Activated naive CD4-positive, alpha-beta T cell (primary cell): ENCODE measurements around the gene RBM12.

Source experiments
- DNase-seq, 4 experiments: peaks; one replicate each; lab custom pipeline; 2025; lab: John Stamatoyannopoulos, UW

The RBM12 gene

DNA sequence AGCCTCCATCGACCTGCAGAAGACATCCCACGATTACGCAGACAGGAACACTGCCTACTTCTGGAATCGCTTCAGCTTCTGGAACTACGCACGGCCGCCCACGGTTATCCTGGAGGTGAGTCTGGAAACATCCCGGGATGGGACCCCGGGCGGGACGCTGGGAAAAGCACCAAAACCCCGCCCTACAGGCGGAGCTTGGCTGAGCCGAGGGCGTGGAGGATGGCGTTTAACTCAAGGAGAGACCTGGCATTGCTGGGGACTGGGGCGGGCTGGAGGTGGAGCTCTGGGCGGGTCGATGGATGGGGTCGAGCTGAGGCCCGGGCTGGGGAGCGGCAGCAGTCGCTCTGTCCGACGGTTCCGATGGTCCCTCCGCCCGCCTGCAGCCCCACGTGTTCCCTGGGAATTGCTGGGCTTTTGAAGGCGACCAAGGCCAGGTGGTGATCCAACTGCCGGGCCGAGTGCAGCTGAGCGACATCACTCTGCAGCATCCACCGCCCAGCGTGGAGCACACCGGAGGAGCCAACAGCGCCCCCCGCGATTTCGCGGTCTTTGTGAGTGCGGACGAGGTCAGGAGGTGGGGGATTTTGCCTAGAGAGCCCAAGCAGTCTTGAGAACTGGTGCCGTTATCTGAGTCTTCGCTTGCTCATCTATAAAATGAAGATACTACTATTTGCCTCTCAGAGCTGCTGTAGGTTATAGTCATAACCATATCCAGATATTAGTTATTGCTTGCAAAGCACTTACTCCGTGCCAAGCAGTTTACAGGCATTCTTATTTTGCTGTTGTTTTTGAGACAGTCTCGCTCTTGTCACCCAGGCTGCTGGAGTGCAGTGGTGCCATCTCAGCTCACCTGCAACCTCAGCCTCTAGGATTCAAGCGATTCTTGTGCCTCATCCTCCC lies 45.3 kb downstream of the RBM12 start:
- DNase-seq = peak; percentile 23 to 68 (median 48)

DNA sequence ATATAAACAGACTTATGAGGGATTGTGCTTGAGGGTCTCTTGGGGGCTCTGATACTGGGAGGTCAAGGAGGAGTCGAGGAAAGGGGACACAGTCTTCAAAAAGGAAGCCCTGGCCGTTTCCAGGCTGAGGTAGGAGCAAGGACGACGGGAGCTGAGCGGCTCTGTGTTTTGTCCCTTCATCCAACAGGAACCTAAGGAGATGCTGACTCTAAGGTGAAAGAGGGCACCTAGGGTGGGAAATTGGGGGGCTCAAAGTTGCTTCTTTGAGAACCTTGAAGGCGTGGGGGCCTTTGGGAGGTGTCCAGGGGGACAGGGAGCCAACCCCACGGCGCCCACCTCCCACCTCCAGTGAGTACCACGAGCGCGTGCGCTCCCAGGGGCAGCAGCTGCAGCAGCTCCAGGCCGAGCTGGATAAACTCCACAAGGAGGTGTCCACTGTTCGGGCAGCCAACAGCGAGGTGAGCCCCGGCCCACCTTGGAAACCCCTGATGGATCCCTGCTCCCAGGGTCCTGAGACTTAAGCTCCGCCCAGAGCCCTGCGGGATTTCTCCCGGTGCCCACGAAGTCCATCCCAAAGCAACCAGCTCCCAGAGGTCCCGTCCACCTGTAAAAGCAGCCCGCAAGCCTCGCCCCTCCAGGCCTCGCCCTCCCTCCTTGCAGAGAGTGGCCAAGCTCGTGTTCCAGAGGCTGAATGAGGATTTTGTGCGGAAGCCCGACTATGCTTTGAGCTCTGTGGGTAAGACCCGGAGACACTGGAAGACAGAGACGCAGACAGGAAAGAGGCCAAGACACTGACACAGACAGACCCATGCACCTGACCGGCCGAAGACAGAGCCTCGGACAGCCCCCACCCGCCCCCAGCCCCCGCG lies 46.2 kb downstream of the RBM12 start:
- no peak for DNase-seq

DNA sequence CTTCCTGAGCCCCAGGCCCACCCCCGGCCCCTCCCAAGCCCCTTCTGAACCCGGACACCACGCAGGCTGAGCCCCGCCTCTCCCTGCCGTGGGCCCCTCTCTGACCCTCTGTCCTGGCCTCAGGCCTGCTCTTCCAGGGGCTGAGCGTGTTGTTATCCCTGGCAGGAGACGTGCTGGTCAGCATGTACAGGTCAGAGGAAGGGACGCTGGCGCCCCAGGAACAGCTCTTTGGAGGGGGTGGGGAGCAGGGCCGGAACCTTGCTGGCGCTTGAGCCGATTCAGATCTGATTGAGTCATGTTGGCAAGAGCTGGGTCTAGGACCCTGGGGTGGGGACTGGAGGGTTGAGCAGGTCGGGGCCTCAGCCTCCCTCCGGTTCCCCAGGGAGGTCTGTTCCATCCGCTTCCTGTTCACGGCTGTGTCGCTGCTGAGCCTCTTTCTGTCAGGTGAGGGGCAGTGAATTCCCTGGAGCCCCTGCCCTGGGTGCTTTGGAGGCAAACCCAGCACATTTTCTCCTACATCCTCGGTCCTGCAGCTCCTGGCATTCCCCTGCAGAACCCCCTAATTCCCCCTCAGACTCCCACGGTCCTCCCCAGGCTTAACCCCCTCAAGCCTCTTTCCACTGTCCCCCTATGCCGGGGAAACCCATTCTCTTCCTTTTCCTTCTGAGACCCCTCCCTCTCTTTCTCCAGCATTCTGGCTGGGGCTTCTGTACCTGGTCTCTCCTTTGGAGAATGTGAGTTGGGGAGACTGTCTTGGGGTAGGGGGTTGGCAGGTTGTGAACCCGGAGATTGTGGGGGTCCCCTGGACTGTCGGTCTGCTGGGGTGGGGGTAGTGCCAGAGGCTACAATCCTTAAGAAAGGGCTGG lies 47.1 kb downstream of the RBM12 start:
- peak in 2 of 4 experiments; percentile 14 to 27 for DNase-seq

DNA sequence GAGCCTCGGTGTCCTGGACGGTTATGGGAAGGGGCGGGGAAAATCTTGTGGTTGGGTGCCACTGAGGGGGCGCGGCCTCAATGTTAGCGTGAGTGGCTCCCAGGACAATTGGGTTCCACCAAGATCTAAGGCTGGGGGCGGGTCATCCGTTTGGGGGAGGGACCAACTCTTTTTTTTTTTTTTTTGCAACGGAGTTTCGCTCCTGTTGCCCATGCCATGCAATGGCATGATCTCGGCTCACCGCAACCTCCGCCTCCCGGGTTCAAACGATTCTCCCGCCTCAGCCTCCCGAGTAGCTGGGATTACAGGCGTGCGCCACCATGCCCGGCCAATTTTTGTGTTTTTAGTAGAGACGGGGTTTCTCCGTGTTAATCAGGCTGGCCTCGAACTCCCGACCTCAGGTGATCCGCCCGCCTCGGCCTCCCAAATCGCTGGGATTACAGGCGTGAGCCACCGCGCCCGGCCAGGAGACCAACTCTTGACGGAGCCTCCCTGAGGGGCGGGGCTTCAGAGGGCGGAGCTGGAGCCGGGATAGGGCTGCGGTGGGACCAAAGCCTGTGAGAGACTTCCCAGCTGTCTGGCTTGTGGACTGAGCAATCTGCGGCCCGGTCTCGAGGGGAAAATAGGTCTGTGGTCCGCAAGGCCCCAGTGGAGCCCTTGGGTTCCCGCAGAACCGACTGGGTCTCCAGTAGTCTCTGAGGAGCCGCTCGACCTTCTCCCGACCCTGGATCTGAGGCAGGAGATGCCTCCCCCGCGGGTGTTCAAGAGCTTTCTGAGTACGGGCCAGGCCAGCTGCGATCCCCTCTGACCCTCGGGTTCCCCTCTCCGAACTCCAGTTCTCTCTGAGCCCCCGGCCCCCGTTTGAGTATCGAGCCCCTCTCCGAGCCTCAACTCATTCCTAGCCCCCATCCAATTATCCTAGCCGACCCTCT lies 48.0 kb downstream of the RBM12 start:
- peak in 1 of 4 experiments; percentile 39 for DNase-seq

DNA sequence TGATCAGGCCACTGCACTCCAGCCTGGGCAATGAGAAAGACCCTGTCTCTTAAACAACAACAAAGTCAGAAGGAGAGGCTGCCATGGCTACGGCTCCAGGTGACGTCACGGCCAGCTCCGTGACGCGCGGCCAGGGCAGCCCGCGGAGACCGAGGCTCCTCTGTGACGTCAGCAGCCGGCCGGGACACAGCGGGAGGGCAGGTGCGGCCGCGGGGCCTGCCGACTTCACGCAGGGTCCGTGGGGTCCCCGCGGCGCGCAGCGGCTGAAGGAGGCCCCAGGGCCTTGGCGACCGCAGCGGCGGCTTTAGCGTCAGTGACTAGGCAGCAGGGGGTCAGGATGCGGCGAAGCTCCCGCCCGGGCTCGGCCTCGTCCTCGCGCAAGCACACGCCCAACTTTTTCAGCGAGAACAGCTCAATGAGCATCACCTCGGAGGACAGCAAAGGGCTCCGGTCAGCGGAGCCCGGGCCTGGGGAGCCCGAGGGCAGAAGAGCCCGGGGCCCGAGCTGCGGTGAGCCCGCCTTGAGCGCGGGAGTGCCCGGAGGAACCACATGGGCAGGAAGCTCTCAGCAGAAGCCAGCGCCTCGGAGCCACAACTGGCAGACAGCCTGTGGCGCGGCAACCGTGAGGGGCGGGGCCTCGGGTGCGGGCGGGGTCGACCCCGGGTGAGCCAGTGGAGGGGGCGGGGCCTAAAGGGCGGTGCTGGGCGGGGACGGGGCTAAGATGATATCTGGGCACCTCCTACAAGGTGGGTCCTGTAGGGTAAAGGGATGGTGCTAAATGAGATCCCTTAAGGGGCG lies 48.8 kb downstream of the RBM12 start, which contains the start of gene SPAG4:
TSS of gene SPAG4 (plus strand) at position 163 of the 798 bp plus-strand sequence. CDS start at position 338, 175 bp downstream.
- peak; percentile 94 to 100 (median 99) for DNase-seq

DNA sequence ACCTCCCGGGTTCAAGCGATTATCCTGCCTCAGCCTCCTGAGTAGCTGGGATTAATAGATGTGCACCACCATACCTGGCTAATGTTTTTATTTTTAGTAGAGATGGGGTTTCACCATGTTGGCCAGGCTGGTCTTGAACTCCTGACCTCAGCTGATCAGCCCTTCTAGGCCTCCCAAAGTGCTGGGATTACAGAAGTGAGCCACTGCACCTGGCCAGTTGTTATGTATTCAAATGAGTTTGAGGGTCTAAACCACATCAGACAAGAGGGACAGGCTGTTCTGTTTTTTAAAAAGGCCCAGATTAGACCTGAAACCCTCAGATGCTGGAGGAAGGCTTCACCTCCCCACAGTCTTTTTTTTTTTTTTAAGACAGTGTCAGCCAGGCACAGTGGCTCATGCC lies 53.2 kb downstream of the RBM12 start:
- DNase-seq = no peak

DNA sequence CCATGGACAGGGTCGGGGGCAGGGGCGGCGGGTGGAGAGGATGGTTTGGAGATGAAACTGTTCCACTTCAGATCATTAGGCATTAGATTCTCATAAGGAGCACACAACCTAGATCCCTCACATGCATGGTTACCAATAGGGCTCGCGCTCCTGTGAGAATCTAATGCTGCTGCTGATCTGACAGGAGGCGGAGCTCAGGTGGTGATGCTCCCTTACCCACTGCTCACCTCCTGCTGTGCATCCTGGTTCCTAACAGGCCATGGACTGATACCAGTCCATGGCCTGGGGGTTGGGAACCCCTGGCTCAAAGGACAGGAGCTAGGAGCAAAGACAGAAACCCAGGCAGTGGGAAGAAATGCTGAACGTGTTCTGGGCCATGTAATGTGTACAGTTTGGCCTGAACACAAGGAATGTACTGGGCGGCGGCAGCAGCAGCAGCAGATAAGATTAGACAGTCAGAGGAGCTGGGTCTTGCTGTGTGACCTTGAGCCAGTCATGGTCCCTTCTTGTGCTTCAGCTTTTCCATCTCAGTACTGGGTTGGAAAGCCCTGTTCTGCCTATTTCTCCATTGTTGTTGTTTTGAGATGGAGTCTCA lies 53.8 kb downstream of the RBM12 start:
- no peak for DNase-seq

DNA sequence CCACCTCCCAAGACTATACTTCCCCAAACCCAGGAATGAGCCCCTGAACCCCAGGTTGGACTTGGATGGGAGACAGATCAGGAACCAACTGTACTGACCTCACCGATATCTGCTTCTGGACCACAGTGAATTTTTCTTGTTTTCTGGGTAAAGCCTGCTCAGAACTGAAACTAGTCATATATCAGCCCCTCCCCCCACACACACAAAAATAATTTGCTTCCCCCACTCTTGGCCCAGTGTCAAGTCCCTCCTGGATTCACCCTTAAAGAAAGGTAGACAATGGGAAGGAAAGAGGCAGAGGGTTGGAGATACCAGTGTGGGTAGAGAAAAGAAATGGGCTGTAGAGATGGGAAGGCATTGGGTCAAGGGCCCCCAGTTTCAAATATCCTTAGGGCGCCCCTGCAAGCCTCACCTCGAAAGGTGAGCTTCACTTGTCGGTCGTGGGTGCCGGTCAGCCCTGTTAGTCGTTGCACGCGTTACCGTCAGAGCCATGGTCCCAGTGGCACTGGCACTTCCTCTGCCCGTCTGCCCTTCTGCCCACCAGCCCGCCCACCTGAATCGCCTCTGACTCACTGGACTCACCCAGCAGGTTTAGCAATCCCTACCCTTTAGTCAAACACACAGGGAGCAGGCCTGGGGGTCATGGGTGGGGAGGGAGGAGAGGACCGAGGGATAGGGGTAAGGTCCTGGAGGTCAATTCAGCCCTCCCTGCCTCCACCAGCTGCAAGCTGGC lies 57.5 kb downstream of the RBM12 start:
- DNase-seq = no peak

DNA sequence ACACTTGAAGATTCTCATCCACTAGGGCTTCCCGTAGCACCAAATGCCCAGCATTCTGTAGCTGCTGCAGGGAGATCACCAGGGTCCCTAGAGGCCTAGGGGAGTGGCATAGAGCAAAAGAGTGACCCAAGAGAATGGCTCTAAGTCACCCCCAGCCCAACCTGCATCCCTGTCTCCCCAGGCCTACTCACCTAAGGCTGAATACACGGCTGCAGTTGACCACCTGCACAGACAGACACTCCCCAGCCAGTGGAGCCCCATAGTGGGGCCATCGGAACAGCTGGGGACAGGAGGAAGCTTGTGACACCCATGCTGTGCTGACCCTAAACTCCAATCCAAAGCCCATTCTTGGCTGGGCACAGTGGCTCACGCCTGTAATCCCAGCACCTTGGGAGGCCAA lies 58.6 kb downstream of the RBM12 start:
- no peak for DNase-seq

DNA sequence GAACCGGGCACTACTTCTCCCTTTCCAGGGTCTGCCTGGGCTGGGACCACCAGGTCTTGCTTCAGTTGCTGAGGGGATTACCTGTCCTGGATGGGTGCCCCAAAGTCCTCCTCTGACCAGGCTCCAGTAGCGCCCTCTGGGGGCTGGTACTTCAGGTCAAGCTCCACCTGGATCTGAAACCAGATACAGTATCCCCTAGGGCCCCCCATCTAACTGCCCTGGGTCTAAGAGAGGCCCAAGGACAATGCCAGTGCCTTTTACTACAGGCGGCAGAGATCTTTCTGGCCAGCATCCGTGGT lies 60.3 kb downstream of the RBM12 start:
- DNase-seq = no peak

DNA sequence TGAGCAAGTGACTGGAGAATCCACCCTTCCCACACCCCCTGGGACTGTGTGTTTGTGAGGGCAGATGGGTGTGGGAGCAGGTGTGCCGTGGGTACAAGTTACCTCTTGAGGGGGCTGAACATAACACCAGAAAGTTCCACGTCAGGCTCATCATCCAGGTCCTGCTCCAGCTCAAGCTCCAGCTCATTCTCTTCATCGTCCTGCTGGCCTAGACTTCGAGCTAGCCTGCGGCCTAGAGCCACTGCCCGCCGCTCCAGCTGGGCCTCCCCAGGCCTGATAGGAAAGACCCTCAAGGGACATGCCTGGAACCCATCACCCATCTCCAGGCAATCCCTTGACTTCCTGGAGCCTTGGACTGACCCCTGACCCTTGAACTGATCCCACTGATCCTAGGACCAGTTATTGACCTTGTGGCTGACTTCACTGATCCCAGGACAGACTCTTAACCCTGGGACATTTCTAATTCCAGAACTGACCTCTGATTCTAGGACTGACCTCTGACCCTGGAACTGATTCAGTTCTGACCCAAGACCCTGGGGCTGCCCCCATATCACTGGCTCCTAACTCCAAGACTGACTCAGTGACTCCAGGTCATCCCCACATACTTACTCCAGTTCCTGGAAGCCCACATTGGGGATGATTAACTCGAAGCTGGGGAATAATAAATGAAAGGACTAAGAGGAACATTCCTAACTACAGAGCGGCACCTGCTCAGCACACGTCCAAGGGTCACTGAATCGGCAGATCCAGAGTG lies 60.8 kb downstream of the RBM12 start:
- DNase-seq = no peak

DNA sequence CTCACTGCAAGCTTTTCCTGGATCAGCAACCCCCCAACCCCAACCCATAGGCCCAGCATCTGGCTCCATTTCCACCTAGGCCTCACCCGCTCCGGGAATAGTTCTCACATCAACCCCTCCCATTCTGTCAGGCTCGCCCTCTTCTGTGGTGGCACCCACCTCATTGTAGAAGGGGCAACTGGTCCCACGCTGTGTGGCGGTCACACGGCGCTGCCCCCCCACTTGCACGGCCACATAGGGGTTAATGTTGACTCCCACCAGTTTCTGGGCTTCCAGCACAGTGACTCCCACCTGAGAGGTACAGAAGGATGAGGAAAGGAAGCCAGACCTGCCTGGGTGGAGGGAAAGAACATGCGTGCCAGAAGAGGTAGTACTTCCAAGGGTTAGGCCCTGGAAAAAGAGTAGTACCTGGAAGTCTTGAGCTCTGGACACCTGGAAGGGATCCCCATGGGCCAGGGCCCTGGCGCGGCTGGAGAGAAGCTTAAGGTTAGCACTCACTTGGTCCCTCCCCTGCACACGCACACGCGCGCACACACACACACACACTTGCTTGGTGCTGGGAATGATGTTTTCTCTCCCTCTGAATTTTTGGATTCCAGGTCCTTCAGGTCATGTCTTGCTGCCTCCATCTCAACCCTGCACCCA lies 61.7 kb downstream of the RBM12 start:
- no peak for DNase-seq

DNA sequence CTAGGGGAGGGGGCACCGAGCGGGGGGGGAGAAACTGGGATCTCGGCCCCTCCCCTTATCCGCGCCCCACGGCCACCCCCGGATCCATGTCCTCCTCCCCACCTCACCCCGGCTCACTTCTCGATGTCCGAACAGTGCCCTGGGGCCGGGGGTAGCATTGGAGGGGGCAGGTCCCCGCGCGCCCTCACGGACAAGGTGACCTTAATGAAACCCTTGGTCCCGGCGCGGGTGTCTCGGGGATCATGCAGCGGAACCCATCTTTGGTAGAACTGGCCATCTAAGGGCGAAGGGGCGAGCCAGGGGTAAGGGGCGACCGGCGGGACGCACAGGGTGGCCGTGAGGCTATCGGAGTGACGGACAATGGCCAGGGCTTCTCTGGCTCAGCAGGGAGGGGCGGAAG lies 62.7 kb downstream of the RBM12 start:
- no peak for DNase-seq

DNA sequence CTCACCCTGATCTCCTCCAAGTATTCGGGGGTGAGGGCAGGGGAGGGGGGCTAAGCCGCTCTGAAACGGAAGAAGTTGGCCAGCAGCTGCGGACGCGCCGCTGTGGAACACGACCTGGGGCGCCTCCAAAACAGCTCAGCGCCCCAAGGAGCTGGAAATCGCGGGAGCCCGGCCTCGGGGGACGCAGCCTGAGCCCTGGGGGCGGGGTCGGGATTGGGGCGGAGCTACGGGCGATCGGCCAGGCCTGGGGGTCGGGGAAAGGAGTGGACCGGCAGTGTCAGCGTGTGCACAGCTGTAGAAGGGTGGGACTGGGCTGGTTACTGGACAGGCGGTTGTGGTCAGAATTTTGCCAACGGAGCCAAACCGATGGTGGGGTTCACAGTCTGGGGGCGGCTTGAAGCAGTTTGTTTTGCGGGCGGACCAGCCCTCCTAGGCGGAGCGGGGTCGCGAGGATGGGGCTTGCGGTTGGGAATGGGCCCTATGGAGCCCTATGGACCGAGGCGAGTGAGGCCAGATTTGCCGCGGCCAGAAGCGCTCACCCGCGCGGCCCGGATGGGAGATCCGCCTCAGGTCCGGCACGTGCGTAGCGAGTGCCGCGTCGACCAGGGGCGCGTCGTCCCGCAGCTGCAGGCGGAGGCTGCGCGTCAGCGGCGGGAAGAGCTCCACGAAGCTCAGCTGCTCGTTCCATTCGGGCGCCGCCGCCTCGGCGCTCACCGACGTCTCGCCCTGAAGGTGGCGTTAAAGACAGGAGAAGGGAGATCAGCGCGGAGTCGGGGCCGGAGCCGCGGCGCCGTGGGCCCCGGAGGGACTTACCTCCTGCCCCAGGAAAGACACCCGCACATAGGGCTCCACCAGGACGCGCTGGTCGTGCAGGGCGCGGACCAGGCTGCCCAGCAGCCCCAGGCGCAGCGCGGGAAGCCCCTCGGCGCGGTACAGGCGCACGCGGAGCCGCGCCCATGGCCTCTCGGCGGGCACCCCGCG lies 63.4 kb downstream of the RBM12 start:
- DNase-seq = peak; percentile 34 to 74 (median 48)

DNA sequence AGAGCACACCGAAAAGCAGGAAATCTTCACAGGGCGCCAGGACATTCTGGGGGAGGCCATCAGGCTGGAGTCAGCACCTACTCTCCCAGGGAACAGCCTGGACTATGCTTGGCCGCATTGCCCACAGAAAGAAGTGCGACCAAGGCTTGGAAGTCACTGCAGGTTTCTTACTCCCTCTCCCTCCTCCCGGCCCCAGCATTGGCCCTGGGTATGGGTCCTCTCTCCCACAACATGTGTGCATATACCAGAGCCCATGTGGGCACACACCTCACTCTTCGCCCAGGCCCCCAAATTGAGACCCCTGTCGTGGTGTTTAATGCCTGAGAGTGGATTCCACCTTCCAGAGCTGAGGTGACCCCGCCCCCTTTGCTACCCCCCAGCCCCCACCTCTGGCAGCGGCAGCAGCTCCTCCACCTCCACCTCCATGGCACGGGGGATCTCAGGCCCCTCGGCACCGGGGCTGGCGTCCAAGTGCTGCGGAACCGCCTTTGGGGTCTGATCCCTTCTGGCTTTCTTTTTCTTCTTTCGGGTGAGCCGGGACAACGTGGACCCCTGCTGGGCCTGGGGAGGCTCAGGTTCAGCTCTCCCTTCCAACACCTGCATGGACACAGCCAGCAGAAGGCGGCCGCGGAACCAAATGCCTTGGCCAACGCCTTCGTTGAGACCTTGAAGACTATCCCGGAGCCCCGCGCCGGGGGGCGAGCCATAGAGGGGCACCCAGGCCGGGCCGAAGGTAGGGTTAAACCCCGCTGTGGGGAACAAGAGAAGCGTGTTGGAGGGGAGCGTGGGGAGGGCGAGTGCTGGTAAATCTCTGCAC lies 64.3 kb downstream of the RBM12 start:
- DNase-seq = no peak

DNA sequence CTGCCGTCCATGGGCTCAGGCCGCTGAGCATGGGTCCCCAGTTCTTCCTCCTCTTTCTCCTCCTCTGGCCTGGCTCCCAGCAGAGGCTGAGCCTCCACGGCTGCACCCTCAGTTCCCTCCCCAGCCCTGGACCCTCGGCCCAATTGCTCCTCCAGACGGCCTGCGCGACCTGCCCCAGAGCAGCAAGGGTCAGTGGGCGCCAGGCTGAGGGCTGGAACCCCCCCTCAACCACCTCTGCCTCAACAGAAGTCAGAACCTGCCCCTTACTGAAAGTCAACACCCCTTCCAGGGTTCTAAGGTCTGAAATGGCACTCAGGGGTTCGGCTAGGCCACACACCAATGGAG lies 65.0 kb downstream of the RBM12 start:
- no peak for DNase-seq
